HEK293 (cell line): Measurements from ENCODE around the gene GET3.

Source experiments
- HOXA7 ChIP-seq: sonication (generic); formaldehyde crosslinking; IDR thresholded peaks from 2 replicates; pipeline ENCODE4 v1.8.1; 2022; ENCODE audit warnings: missing genetic modification reagents, borderline replicate concordance
- INSM2 ChIP-seq: fragments of 450-650 bp; formaldehyde crosslinking; IDR thresholded peaks from 2 replicates; pipeline ENCODE4 v1.5.1; 2016; ENCODE audit warnings: missing biosample characterization, missing genetic modification characterization
- KLF10 ChIP-seq: fragments of 450-650 bp; IDR thresholded peaks from 2 replicates; pipeline ENCODE4 v1.5.1; 2018; ENCODE audit warnings: missing biosample characterization, mild to moderate bottlenecking, missing genetic modification characterization
- MEIS1 ChIP-seq: sonication (generic); formaldehyde crosslinking; IDR thresholded peaks from 2 replicates; pipeline ENCODE4 v1.8.1; 2022; ENCODE audit warnings: missing genetic modification reagents, mild to moderate bottlenecking, borderline replicate concordance
- YY2 ChIP-seq: fragments of 450-650 bp; formaldehyde crosslinking; IDR thresholded peaks from 2 replicates; pipeline ENCODE4 v1.5.1; 2016; ENCODE audit warnings: missing biosample characterization, missing genetic modification characterization
- ZBTB20 ChIP-seq: fragments of 450-650 bp; formaldehyde crosslinking; IDR thresholded peaks from 2 replicates; pipeline ENCODE4 v1.5.1; 2016; ENCODE audit warnings: missing biosample characterization, missing genetic modification characterization
- ZFP37 ChIP-seq: fragments of 450-650 bp; formaldehyde crosslinking; IDR thresholded peaks from 2 replicates; pipeline ENCODE4 v1.5.1; 2016; ENCODE audit warnings: missing biosample characterization, missing genetic modification characterization
- ZFP41 ChIP-seq: fragments of 450-650 bp; formaldehyde crosslinking; IDR thresholded peaks from 2 replicates; pipeline ENCODE4 v1.5.1; 2016; ENCODE audit warnings: missing biosample characterization, missing genetic modification characterization, borderline replicate concordance
- ZNF10 ChIP-seq: fragments of 450-650 bp; formaldehyde crosslinking; IDR thresholded peaks from 2 replicates; pipeline ENCODE4 v1.5.1; 2017; ENCODE audit warnings: missing biosample characterization, missing genetic modification characterization
- ZNF114 ChIP-seq: fragments of 450-650 bp; formaldehyde crosslinking; IDR thresholded peaks from 2 replicates; pipeline ENCODE4 v1.5.0; 2017; ENCODE audit warnings: missing biosample characterization, missing genetic modification characterization
- ZNF121 ChIP-seq: fragments of 450-650 bp; formaldehyde crosslinking; IDR thresholded peaks from 2 replicates; pipeline ENCODE4 v1.5.1; 2016; ENCODE audit warnings: missing biosample characterization, missing genetic modification characterization
- ZNF138 ChIP-seq: fragments of 450-650 bp; formaldehyde crosslinking; IDR thresholded peaks from 2 replicates; pipeline ENCODE4 v1.5.1; 2016; ENCODE audit warnings: missing biosample characterization, missing genetic modification characterization, borderline replicate concordance
- ZNF146 ChIP-seq: fragments of 450-650 bp; formaldehyde crosslinking; IDR thresholded peaks from 2 replicates; pipeline ENCODE4 v1.5.1; 2016; ENCODE audit warnings: missing biosample characterization, missing genetic modification characterization
- ZNF19 ChIP-seq: fragments of 450-650 bp; formaldehyde crosslinking; IDR thresholded peaks from 2 replicates; pipeline ENCODE4; 2016; ENCODE audit warnings: missing biosample characterization, missing genetic modification characterization, low read depth
- ZNF211 ChIP-seq: fragments of 450-650 bp; formaldehyde crosslinking; IDR thresholded peaks from 2 replicates; pipeline ENCODE4 v1.5.1; 2016; ENCODE audit warnings: low read depth, missing biosample characterization, missing genetic modification characterization
- ZNF214 ChIP-seq: fragments of 450-650 bp; formaldehyde crosslinking; IDR thresholded peaks from 2 replicates; pipeline ENCODE4 v1.5.1; 2017; ENCODE audit warnings: missing biosample characterization, mild to moderate bottlenecking, missing genetic modification characterization, borderline replicate concordance
- ZNF239 ChIP-seq: fragments of 450-650 bp; formaldehyde crosslinking; IDR thresholded peaks from 2 replicates; pipeline ENCODE4 v1.5.1; 2016; ENCODE audit warnings: missing biosample characterization, missing genetic modification characterization
- ZNF335 ChIP-seq: fragments of 450-650 bp; formaldehyde crosslinking; conservative IDR thresholded peaks from 2 replicates; pipeline ENCODE4 v1.5.1; 2016; ENCODE audit warnings: missing biosample characterization, missing genetic modification characterization
- ZNF350 ChIP-seq: fragments of 450-650 bp; formaldehyde crosslinking; IDR thresholded peaks from 2 replicates; pipeline ENCODE4 v1.5.0; 2017; ENCODE audit warnings: missing biosample characterization, mild to moderate bottlenecking, missing genetic modification characterization
- ZNF37A ChIP-seq: fragments of 450-650 bp; IDR thresholded peaks from 2 replicates; pipeline ENCODE4 v1.5.1; 2018; ENCODE audit warnings: missing biosample characterization, missing genetic modification characterization
- ZNF391 ChIP-seq: fragments of 450-650 bp; formaldehyde crosslinking; IDR thresholded peaks from 2 replicates; pipeline ENCODE4 v1.5.1; 2016; ENCODE audit warnings: low read depth, missing biosample characterization, missing genetic modification characterization, borderline replicate concordance
- ZNF558 ChIP-seq: fragments of 450-650 bp; formaldehyde crosslinking; IDR thresholded peaks from 2 replicates; pipeline ENCODE4 v1.5.1; 2016; ENCODE audit warnings: missing biosample characterization, missing genetic modification characterization
- ZNF596 ChIP-seq: fragments of 450-650 bp; IDR thresholded peaks from 2 replicates; pipeline ENCODE4 v1.5.0; 2018; ENCODE audit warnings: missing biosample characterization, mild to moderate bottlenecking, missing genetic modification characterization, moderate library complexity
- ZNF610 ChIP-seq: fragments of 450-650 bp; formaldehyde crosslinking; IDR thresholded peaks from 2 replicates; pipeline ENCODE4 v1.5.1; 2016; ENCODE audit warnings: missing biosample characterization, missing genetic modification characterization, borderline replicate concordance
- ZNF629 ChIP-seq: fragments of 450-650 bp; formaldehyde crosslinking; IDR thresholded peaks from 2 replicates; pipeline ENCODE4 v1.5.1; 2017; ENCODE audit warnings: missing biosample characterization, missing genetic modification characterization
- ZNF654 ChIP-seq: fragments of 450-650 bp; formaldehyde crosslinking; IDR thresholded peaks from 2 replicates; pipeline ENCODE4 v1.5.1; 2016; ENCODE audit warnings: low read depth, missing biosample characterization, missing genetic modification characterization
- ZNF658 ChIP-seq: fragments of 450-650 bp; formaldehyde crosslinking; IDR thresholded peaks from 2 replicates; pipeline ENCODE4; 2016; ENCODE audit warnings: missing biosample characterization, missing genetic modification characterization
- ZNF660 ChIP-seq: fragments of 450-650 bp; IDR thresholded peaks from 2 replicates; pipeline ENCODE4 v1.5.1; 2018; ENCODE audit warnings: missing biosample characterization, mild to moderate bottlenecking, missing genetic modification characterization
- ZNF785 ChIP-seq: fragments of 450-650 bp; formaldehyde crosslinking; IDR thresholded peaks from 2 replicates; pipeline ENCODE4 v1.5.1; 2016; ENCODE audit warnings: missing biosample characterization, missing genetic modification characterization
- ZNF837 ChIP-seq: fragments of 450-650 bp; formaldehyde crosslinking; IDR thresholded peaks from 2 replicates; pipeline ENCODE4 v1.5.1; 2016; ENCODE audit warnings: missing biosample characterization, missing genetic modification characterization
- ZSCAN18 ChIP-seq: fragments of 450-650 bp; formaldehyde crosslinking; IDR thresholded peaks from 2 replicates; pipeline ENCODE4 v1.5.1; 2016; ENCODE audit warnings: missing biosample characterization, missing genetic modification characterization
- TF ChIP-seq, protein P1 (sequence below): fragments of 450-650 bp; IDR thresholded peaks from 2 replicates; pipeline ENCODE4 v1.5.1; 2018; ENCODE audit warnings: missing biosample characterization, mild to moderate bottlenecking, missing genetic modification characterization
- TF ChIP-seq, protein P2 (sequence below): fragments of 450-650 bp; formaldehyde crosslinking; IDR thresholded peaks from 2 replicates; pipeline ENCODE4 v1.5.1; 2016; ENCODE audit warnings: missing biosample characterization, missing genetic modification characterization
- TF ChIP-seq, protein P3 (sequence below): fragments of 450-650 bp; formaldehyde crosslinking; IDR thresholded peaks from 2 replicates; pipeline ENCODE4 v1.5.1; 2016; ENCODE audit warnings: missing biosample characterization, missing genetic modification characterization

The GET3 gene

GRCh38 chr19:12696366-12697335 lies 40.6 kb upstream of the GET3 start, which contains the start of gene FBXW9 (continued):
- TF ChIP-seq, protein P1, sequence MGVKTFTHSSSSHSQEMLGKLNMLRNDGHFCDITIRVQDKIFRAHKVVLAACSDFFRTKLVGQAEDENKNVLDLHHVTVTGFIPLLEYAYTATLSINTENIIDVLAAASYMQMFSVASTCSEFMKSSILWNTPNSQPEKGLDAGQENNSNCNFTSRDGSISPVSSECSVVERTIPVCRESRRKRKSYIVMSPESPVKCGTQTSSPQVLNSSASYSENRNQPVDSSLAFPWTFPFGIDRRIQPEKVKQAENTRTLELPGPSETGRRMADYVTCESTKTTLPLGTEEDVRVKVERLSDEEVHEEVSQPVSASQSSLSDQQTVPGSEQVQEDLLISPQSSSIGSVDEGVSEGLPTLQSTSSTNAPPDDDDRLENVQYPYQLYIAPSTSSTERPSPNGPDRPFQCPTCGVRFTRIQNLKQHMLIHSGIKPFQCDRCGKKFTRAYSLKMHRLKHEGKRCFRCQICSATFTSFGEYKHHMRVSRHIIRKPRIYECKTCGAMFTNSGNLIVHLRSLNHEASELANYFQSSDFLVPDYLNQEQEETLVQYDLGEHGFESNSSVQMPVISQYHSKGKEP (tag by site-specific recombination): peak; percentile 71; the same call in 1 of the 2 replicates
- TF ChIP-seq ZNF660 (tag by site-specific recombination) (peak; percentile 80), ZFP37 (peak; percentile 68), ZSCAN18 (no peak), ZNF114 (tag by site-specific recombination) (no peak), ZNF558 (tag by site-specific recombination) (no peak), ZNF837 (no peak), HOXA7 (no peak), ZNF19 (tag by site-specific recombination) (no peak), ZNF658 (tag by site-specific recombination) (no peak), YY2 (tag by site-specific recombination) (peak; percentile 78), ZNF146 (tag by site-specific recombination) (no peak), ZFP41 (tag by site-specific recombination) (no peak), ZNF211 (no peak), ZNF610 (no peak), ZNF654 (tag by site-specific recombination) (no peak), KLF10 (tag by site-specific recombination) (peak; percentile 79; the same call in 1 of the 2 replicates), ZNF596 (no peak), ZNF350 (no peak), ZBTB20 (tag by site-specific recombination) (peak; percentile 83), ZNF214 (tag by site-specific recombination) (no peak), ZNF629 (tag by site-specific recombination) (peak; percentile 96), ZNF121 (tag by site-specific recombination) (no peak), ZNF335 (tag by site-specific recombination) (peak; percentile 57), ZNF391 (tag by site-specific recombination) (peak; percentile 26; the same call in 1 of the 2 replicates), INSM2 (peak; percentile 37; the same call in 1 of the 2 replicates), MEIS1 (CRISPR knock-in tag) (no peak), ZNF138 (tag by site-specific recombination) (no peak), ZNF785 (tag by site-specific recombination) (no peak), ZNF37A (tag by site-specific recombination) (no peak), ZNF10 (tag by site-specific recombination) (peak; percentile 76), ZNF239 (no peak)
- TF ChIP-seq, protein P2, sequence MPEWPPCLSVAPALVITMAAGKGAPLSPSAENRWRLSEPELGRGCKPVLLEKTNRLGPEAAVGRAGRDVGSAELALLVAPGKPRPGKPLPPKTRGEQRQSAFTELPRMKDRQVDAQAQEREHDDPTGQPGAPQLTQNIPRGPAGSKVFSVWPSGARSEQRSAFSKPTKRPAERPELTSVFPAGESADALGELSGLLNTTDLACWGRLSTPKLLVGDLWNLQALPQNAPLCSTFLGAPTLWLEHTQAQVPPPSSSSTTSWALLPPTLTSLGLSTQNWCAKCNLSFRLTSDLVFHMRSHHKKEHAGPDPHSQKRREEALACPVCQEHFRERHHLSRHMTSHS: no peak
- TF ChIP-seq, protein P3, sequence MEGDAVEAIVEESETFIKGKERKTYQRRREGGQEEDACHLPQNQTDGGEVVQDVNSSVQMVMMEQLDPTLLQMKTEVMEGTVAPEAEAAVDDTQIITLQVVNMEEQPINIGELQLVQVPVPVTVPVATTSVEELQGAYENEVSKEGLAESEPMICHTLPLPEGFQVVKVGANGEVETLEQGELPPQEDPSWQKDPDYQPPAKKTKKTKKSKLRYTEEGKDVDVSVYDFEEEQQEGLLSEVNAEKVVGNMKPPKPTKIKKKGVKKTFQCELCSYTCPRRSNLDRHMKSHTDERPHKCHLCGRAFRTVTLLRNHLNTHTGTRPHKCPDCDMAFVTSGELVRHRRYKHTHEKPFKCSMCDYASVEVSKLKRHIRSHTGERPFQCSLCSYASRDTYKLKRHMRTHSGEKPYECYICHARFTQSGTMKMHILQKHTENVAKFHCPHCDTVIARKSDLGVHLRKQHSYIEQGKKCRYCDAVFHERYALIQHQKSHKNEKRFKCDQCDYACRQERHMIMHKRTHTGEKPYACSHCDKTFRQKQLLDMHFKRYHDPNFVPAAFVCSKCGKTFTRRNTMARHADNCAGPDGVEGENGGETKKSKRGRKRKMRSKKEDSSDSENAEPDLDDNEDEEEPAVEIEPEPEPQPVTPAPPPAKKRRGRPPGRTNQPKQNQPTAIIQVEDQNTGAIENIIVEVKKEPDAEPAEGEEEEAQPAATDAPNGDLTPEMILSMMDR (tag by site-specific recombination): peak; percentile 24; the same call in 1 of the 2 replicates
